NCI-H2107 treated with DMSO at 0.1 percent for 48 hours (cell line): Measurements from ENCODE around the gene C5AR2.
"Not testable (repeated sequence)": the region's sequence is repeated elsewhere in the genome, so short reads cannot be mapped to it uniquely, and the experiment has no call there.

ENCODE experiments used
- DNase-seq: peaks from one replicate; lab custom pipeline; 2025; ENCODE audit not compliant: unreplicated experiment; lab: John Stamatoyannopoulos, UW

Gene C5AR2

GRCh38 chr19:47358936-47359335 is 27.0 kb downstream of the C5AR2 start:
- no peak for DNase-seq

- no peak for DNase-seq
These were observed 30.3 kb downstream of the C5AR2 start for GRCh38 chr19:47362321-47362720.

DNA sequence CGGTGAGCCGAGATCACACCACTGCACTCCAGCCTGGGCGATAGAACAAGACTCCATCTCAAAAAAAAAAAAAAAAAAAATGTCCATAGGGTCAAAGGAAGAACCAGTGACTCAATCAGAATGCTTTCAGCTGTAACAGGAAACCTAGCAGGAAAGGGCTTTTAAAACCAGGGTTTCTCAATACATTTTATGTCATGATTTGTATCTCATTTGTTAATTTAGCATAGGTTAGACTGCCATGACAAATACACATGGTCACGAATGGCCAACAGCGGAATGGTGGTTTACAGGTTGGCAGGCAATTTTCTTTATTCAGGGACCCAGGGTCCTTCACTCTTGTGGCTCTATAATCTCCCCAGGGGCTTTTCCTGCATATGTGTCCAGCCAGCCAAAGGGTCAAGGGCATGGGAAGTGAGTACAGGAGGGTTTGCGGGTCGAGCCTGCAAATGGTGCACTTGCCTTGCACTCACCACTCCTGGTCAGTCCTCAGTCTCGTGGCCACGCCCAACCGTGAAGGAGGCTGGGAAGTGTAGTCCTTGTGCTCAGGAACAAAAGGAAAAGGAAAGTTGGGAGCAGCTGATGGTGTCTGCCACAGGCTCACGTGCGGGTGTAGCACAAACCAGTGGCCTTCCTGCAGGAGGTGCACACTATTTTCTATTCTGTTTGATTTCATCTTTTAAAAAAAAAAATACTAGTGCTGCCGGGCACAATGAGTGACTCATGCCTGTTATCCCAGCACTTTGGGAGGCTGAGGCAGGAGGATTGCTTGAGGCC is 32.0 kb downstream of the C5AR2 start:
- DNase-seq, result no peak

DNA sequence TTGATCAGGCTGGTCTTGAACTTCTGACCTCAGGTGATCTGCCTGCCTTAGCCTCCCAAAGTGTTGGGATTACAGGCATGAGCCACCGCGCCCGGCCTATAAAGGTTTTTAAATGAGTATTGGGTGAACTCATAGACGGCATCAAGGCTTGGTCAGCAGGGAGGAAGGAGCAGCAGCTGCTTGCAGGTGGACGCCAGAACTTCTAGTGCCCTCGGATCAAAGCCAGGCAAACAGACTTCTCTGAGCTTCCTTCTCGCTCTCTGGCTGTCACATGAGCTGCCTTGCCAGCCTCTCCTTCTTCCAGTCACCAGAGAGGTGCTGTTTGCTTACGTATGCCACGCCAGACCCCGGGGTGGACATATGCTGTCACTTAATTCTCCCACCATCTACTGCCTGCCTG is 33.5 kb downstream of the C5AR2 start:
- not testable (repeated sequence) for DNase-seq

- no peak for DNase-seq
These were observed 38.2 kb downstream of the C5AR2 start for GRCh38 chr19:47370045-47370611.

DNA sequence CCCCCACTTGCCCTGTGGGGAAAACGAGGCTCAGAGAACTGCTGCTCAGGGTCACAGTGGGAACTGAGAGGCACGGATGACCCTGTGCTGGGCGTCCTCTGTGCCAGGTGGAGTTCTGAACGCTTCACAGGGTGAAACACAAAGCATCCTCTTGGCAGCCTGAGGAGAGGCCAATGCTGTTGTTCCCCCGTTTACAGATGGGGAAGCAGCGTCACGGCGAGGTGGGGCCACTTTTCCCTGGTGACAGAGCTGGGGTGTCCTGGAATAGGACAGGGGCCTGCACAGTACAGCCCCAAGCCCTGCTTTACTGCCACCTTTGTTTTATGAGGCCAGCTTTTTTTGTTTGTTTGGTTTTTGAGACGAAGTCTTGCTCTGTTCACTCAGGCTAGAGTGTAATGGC is 39.3 kb downstream of the C5AR2 start:
- DNase-seq, result no peak

GRCh38 chr19:47372603-47373002 is 40.6 kb downstream of the C5AR2 start:
- DNase-seq, result no peak

- no peak for DNase-seq
These were observed 41.6 kb downstream of the C5AR2 start for GRCh38 chr19:47373246-47374240.

- no peak for DNase-seq
These were observed 43.1 kb downstream of the C5AR2 start for GRCh38 chr19:47374876-47375693.

DNA sequence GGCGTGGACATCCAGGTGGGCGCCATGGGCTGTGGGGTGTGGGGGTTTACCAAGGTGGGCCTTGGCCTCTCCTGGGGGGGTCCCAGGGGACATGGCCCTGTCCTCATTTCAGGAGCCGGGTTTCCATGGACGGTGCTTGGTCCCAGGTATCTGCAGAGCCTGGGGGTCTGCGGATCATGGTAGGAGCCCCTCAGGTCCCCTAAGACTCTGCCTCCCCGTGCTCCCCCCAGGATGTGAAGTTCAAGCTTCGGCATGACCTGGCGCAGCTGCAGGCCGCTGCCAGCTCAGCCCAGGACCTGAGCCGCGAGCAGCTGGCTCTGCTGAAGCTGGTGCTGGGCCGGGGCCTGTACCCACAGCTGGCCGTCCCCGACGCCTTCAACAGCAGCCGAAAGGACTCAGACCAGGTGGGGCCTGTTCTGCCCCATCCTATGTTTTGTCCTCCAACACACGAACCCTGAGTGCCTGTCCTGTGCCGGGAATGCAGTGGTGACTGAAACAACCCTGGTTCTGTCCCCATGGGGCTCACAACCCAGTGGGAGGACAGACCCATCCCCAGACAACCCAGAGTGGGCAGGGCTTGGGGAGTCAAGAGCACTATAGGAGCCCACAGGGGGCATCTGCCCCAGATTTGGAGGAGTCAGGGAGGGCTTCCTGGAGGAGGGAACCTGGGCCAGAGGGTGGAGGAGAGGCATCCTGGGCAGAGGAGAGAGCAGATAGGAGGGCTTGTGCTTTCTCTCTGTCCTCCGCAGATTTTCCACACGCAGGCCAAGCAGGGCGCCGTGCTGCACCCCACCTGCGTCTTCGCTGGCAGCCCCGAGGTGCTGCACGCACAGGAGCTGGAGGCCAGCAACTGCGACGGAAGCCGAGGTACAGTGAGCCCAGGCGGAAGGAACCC is 44.0 kb downstream of the C5AR2 start:
- no peak for DNase-seq

- no peak for DNase-seq
These were observed 44.7 kb downstream of the C5AR2 start for GRCh38 chr19:47376589-47377144.

- DNase-seq, result peak; percentile 29
These were observed 45.3 kb downstream of the C5AR2 start for GRCh38 chr19:47377208-47377701.

- peak; percentile 3 for DNase-seq
These were observed 45.8 kb downstream of the C5AR2 start for GRCh38 chr19:47377801-47378200.

DNA sequence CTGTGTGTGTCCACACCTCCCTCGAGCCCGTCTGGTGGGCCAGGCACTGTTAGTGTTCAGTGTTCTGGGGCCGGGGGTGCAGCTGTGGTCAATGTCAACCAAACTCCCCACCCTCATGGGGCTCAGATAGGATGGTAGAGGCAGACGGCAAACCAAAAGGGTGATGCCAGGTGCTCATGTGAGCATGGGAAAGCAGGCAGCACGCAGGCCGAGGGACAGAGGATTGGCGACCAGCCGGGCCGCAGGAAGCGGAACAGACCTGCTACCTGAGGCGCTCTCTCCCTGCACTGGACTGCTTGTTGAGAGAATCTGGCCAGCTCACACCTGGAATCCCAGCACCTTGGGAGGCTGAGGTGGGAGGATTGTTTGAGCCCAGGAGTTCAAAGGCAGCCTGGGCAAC is 46.3 kb downstream of the C5AR2 start:
- no peak for DNase-seq

GRCh38 chr19:47379381-47379938 is 47.5 kb downstream of the C5AR2 start:
- no peak for DNase-seq

DNA sequence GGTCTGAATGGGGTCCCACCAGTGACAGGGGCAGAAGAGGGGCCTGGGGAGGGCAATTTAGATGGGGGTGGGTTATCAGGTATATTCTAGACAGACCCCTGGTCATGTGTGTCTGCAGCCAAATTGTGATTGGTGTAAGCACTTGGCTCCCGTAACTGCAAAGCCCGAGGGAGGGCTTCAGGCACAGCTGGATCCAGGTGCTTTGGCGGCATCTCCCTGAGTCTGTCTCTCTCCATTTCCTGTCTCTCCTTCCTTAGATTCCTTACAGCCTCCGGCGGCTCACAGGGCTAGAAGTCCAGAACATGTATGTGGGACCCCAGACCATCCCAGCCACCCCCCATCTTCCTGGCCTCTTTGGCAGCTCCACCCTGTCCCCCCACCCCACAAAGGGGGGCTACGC is 48.6 kb downstream of the C5AR2 start:
- DNase-seq, result no peak

DNA sequence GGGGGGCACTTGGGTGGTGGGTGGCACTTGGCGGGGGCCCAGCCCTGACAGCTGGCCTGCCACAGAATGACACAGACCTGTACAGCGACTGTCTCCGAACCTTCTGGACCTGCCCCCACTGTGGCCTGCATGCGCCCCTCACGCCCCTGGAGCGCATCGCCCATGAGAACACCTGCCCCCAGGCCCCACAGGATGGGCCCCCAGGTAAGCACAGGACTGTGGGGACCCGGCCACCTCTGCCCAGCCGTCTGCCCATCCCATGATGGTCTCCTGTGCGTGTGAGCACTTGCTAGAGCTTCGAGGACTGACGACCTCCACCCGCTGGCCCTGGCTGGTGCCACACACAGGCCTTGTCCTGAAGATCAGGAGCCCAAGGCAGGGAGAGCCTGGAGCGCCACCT is 49.1 kb downstream of the C5AR2 start:
- no peak for DNase-seq

- no peak for DNase-seq
These were observed 49.8 kb downstream of the C5AR2 start for GRCh38 chr19:47381653-47382279.

DNA sequence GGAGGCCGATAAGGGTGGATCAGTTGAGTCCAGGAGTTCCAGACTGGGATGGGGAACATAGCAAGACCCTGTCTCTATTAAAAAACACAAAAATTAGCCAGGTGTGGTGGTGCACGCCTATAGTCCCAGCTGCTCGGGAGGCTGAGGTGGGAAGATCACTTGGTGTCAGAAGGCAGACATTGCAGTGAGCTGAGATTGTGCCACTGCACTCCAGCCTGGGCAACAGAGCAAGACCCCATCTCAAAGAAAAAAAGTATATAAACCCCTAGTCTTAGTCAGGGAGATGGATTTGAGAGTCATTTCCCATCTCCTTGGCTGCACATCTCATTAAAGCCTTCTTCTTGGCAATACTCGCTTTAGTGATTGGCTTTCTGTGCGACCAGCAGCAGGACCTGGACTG is 51.9 kb downstream of the C5AR2 start:
- DNase-seq, result not testable (repeated sequence)
